RWPE1 (cell line): ENCODE measurements around the gene LRFN4.

ENCODE experiments used
- CTCF ChIA-PET: fragments of 350-600 bp; sonication (Branson Sonifier 250); formaldehyde crosslinking; extraction: SDS; loops from one replicate; lab custom pipeline; 2021; lab: Yijun Ruan, JAX
- POLR2A ChIA-PET: fragments of 400-600 bp; formaldehyde crosslinking; extraction: SDS; loops from one replicate; lab custom pipeline; 2020; ENCODE audit warnings: antibody characterized with exemption; ENCODE audit not compliant: low non-redundant PET; lab: Yijun Ruan, JAX
- DNase-seq: peaks from one replicate; pipeline ENCODE4 v3.0.0; 2012; ENCODE audit warnings: low spot score
- H3K27ac ChIP-seq: fragments of 450-650 bp; 2 replicates; pipeline ENCODE4 v1.5.1; 2017
- TF ChIP-seq, protein P1 (sequence below): fragments of 450-650 bp; conservative IDR thresholded peaks from 2 replicates; pipeline ENCODE4 v1.5.1; 2017; ENCODE audit warnings: low read depth, mild to moderate bottlenecking

LRFN4 gene

DNA sequence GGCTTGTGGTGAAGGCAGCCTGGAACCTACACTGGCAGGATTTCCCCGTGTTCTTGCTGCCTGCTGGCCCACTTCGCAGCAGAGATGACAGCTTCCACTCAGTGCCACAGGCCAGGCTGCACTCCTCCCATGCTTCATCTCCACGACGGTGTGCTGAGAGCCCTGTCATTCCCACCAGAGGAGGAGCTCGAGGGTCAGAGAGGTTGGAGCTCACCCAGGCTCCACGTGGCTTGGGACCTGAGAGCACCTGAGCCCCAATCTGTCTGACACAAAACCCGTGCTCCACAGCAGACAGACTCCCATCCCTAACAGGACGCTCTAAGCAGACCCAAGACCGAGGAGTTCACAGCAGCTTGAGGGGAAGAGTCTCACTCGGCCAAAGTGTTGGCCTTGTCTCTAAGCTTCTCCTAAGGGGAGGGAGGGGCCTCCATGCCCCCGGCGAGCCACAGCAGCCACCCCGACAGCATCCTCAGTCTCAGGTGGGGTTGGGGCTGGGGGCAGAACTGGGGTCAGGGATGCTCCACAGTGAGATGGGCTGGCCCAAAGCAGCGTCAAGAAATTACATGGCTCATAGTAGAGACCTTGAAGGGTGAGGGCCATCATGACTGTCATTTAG, 10.7 kb downstream of the LRFN4 start:
- POLR2A ChIA-PET = no interaction called here
- DNase-seq = no peak
- TF ChIP-seq, protein P1, sequence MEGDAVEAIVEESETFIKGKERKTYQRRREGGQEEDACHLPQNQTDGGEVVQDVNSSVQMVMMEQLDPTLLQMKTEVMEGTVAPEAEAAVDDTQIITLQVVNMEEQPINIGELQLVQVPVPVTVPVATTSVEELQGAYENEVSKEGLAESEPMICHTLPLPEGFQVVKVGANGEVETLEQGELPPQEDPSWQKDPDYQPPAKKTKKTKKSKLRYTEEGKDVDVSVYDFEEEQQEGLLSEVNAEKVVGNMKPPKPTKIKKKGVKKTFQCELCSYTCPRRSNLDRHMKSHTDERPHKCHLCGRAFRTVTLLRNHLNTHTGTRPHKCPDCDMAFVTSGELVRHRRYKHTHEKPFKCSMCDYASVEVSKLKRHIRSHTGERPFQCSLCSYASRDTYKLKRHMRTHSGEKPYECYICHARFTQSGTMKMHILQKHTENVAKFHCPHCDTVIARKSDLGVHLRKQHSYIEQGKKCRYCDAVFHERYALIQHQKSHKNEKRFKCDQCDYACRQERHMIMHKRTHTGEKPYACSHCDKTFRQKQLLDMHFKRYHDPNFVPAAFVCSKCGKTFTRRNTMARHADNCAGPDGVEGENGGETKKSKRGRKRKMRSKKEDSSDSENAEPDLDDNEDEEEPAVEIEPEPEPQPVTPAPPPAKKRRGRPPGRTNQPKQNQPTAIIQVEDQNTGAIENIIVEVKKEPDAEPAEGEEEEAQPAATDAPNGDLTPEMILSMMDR = no peak
- CTCF ChIA-PET = interaction anchor here (0.7 to 1.2 kb wide), 2 partner anchors 11 to 109 kb away, joined by 3 read pairs; no protein-coding TSS in a partner anchor
- peak overlapping the region; percentile 39 for H3K27ac ChIP-seq

DNA sequence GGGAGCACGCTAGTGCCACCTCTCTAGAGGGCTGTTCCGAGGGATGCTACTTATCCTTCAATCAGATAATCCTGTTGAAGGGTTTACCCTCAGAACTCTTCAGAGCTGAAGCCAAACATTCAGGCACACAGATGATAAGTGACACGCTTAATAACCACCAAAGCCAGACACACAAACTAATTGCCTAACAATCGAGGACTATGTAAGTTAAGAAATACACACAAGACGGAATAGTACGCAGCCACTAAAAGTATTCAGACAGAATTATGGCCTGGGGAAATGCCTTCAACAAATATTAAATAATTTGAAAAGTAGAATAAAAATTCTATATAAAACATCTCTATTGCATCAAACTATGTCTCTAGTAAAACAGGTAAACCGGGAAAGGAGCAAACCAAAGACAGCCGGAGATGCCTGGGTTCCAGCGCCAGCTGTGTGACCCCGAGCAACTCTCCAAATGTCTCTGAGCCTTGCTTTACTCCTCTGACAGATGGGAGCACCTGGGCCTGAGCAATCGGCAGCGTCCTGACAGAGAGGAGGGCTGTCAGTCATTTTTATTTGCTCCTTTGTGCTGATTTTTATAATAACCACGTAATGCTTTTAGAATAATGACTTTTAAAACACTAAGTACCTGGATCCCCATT, 11.3 kb downstream of the LRFN4 start:
- TF ChIP-seq, protein P1 = no peak
- DNase-seq = no peak
- POLR2A ChIA-PET = interaction anchor here (0.6 kb wide), 1 partner anchor 73 kb away, joined by 3 read pairs; no protein-coding TSS in a partner anchor
- H3K27ac ChIP-seq = peak overlapping the region; percentile 39
- CTCF ChIA-PET = interaction anchor here (0.7 to 1.2 kb wide), 2 partner anchors 11 to 108 kb away, joined by 3 read pairs; no protein-coding TSS in a partner anchor

DNA sequence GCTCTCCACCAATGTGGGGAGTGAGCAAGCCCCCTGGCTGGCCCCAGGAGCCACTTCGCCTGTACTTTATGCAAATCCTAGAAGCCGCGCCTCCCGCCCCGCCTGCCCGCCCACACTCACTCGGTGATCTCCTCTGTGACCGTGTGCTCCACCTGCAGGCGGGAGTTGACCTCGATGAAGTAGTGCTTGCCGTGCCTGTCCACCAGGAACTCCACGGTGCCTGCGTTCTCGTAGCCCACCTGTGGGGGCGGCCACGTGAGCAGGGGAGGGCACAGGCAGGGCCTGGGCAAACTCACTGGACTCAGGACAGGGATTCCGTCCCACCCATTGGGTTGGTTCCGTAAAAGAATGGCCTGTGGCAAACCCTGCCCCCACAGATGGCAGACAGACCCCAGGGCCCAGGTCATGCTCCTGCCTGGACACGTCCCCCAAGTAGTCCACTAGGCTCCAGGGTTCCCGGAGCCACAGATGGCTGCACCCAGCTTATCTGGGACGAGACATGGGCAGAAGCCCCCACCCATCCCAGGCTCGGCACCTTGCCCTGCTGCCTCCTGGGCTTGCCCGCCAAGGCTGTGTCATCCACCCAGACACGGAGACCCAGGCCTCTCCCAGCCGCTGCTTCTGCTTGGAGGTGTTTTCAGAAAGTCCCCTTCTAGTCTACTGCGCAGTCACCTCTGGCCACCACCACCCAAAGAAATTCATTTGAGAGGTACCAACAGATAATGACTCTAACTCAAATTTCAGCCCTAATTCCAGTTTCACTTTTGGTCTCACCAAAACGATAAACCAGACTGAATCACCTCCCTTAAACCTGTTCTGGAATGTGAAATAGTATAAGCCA, 12.1 kb downstream of the LRFN4 start:
- TF ChIP-seq, protein P1 = peak; percentile 16; the same call in 1 of the 2 replicates
- ChIA-PET POLR2A (interaction anchor here (0.6 kb wide), 1 partner anchor 74 kb away, joined by 3 read pairs; no protein-coding TSS in a partner anchor), CTCF (interaction anchor here (0.7 kb wide), 1 partner anchor 257 kb away, joined by 6 read pairs; no protein-coding TSS in a partner anchor)
- DNase-seq = peak; percentile 73
- H3K27ac ChIP-seq = peak overlapping the region; percentile 39

DNA sequence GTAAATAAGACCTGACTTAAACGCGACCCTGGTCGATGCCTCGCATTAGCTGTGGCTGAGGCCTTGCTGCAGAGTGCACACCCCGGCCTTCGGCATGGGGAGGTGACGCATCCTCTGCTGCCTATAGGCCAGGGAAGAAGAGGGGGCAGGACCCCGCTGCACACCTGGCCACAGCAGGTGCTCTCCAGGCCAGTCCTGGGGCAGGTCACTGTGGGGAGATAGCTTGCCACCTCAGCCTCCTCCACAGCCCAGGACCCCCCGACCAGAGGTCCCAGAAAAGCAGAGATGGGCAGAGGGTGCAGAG, 12.7 kb downstream of the LRFN4 start:
- ChIA-PET CTCF (interaction anchor here (0.7 to 1.5 kb wide), 2 partner anchors 106 to 256 kb away, joined by 4 to 6 read pairs; no protein-coding TSS in a partner anchor), POLR2A (no interaction called here)
- DNase-seq = no peak
- peak overlapping the region; percentile 39 for H3K27ac ChIP-seq
- TF ChIP-seq, protein P1 = no peak

DNA sequence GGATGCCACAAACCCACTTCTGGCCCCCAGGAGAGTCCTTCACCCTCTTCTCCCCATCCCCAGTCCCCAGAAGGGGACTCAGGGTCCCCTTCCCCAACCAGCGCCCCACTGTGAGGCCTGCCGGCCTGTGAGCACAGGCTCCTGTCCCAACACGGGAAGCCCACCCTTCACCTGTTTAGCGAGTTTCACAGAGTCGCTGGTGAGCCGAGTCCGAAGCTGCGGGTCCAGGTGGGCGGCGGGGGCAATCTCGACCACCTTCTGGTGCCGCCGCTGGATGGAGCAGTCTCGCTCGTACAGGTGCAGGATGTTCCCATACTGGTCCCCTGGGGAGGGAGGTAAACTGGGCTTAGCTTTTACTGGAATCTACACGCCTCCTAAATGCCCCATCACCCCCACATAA, 13.3 kb downstream of the LRFN4 start:
- no peak for DNase-seq
- POLR2A ChIA-PET = no interaction called here
- CTCF ChIA-PET = interaction anchor here (1.5 kb wide), 1 partner anchor 105 kb away, joined by 4 read pairs; no protein-coding TSS in a partner anchor
- peak overlapping the region; percentile 39 for H3K27ac ChIP-seq
- TF ChIP-seq, protein P1 = no peak
